Bone marrow (tissue), 2 donors: ENCODE results near the gene ATP13A3.

Source experiments
- DNase-seq, 2 donors: peaks; one replicate each; lab custom pipeline; 2025; lab: John Stamatoyannopoulos, UW

The ATP13A3 gene

DNA sequence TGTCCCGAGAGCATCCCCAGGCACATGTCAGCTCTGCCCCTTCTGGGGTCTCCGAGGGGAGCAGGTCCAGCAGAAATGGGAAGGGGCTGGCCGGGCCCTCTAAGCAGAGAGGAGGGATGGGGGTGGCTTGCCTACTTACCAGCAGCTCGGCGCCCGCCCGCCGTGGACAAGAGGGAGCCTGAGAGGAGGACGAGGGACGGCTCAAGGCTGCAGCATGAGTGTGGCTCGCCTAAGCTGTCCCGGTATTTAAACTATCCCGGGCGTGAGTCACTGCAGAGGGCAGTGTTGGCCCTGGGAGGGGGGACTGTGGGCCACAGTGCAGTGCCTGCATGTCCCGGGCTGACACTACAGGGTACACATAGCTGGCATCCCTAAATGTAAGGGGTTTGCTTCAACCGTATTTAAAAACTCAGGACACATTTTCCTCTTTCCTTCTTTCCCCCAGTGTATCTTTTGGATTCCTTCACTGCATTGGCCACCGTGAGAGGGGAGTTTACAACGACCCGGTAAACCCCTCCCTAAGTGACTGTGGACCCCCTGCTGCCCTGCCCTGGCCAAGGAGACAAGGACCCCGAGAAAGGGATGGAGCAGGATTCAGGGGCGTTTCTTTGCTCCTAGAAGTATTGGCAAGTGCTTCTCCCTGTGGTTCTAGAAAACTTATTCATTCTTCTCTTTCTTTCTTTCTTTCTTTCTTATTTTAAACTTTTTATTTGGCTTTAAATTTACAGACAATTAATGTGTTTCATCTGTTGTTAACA is 117.1 kb downstream of the ATP13A3 start, which contains the start of gene LRRC15:
LRRC15 (minus strand) TSS at position 222 of the 758 bp plus-strand sequence. CDS start 8,700 bp downstream, outside the sequence.
- DNase-seq = no peak

GRCh38 chr3:194368918-194369317 is 117.9 kb downstream of the ATP13A3 start:
- no peak for DNase-seq

- DNase-seq = no peak
Measured at GRCh38 chr3:194367992-194368841, 118.6 kb downstream of the ATP13A3 start.

- DNase-seq = no peak
Measured at GRCh38 chr3:194365978-194366490, 120.8 kb downstream of the ATP13A3 start.

GRCh38 chr3:194365526-194365925 is 121.3 kb downstream of the ATP13A3 start:
- DNase-seq = no peak

GRCh38 chr3:194364652-194365434 is 122.0 kb downstream of the ATP13A3 start:
- no peak for DNase-seq

DNA sequence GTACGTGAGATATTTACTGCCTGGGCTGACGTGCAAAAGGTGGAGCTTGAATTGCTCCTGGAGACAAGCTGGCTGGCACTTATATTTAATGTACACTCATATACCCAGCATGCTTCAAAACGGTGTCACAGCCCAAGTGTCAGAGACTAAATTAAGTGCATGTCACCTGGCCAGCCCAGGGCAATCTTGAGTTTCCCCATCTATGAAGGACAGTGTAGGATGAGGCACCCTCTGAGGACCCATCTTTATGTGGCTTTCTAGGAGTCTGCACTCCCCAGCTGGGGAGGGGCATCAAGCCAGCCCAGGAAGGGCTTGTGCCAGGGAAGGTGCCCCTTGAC is 122.5 kb downstream of the ATP13A3 start:
- DNase-seq = no peak

DNA sequence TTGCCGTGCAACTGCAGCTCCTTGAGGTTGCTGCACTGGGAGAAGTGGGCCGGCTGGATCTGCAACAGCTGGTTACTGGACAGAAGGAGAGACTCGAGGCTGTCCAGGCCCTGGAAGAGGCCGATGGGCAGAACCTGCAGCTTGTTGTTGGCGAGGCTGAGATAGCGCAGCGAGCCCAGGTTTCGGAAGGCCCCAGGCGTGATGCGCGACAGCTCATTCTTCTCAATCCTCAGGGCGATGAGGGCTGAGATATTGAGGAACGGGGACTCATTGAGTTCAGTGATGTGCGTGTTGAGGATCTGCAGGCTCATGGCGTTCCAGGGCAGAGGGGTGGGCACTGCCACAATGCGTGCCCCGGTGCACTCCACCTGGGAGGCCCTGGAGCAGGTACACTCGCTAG is 126.2 kb downstream of the ATP13A3 start:
- DNase-seq = no peak

DNA sequence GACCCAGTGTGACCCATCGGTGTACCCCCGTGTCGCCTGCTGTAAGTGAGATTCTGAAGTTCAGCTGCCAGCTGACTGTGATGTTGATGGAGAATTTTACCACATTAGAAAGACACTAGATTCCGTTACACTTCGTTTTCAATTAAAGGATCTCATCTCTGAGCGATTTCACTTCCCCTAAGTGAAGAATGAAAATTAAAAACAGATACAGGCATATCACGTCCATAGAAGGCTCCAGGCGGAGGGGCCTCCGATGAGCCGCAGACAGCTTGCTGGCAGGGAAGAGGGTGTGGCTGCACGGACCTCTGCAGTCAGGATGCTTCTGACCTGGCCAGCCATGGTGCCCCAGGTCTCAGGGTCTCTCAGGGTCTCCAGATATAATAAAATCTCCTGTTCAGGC is 129.1 kb downstream of the ATP13A3 start:
- DNase-seq = no peak

GRCh38 chr3:194355379-194355778 is 131.4 kb downstream of the ATP13A3 start:
- no peak for DNase-seq

DNA sequence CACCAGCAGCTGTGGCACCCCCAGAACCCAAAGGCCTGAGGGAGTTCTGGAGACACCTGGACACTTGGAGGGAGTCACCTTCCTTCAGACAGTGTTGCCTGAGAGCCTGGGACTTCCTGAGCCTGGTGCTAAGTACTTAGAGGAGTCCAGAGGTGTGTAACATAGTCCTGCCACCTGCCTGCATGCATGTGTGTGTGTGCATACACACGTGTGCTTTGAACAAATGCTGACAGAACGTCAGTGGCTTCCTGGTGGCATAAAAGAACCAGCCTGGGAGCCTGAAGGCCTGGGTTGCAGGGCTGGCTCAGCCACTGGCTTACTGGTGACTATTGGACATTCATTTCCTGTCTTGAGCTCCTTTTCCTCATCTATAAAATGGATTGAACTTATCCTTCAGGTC is 132.5 kb downstream of the ATP13A3 start:
- no peak for DNase-seq
